Activated naive CD8-positive, alpha-beta T cell treated with anti-CD3 and anti-CD28 coated beads, Interleukin-2, amount 10 ng/mL, durations not matched to agents 7 days and 5 days (primary cell): ENCODE results near the gene TMEM214. TPM values are rescaled to one million over a fixed set of nuclear protein-coding genes. Genes with fewer than 3 reads are reported as not detected.

Experiments
- ATAC-seq: fragments of 150-1000 bp; cut with Tn5 transposase; one replicate; pipeline ENCODE4 v1.10.0; 2021; ENCODE audit warnings: low read depth, moderate library complexity
- POLR2A ChIA-PET: fragments of 350-600 bp; sonication (Branson Sonifier 250); formaldehyde crosslinking; loops from one replicate; lab custom pipeline; 2021; ENCODE audit warnings: antibody characterized with exemption; lab: Charles Lee
- DNase-seq: peaks from one replicate; pipeline ENCODE4 v3.0.0; 2021
- H3K27ac Mint-ChIP-seq: one replicate; pipeline ENCODE4 v1.8.0; 2022; ENCODE audit warnings: mild to moderate bottlenecking, mixed read lengths
- H3K27me3 Mint-ChIP-seq: one replicate; pipeline ENCODE4 v1.8.0; 2022; ENCODE audit warnings: mild to moderate bottlenecking, moderate library complexity, mixed read lengths
- H3K36me3 Mint-ChIP-seq: one replicate; pipeline ENCODE4 v1.8.0; 2021; ENCODE audit warnings: mild to moderate bottlenecking, mixed read lengths
- H3K4me1 Mint-ChIP-seq: one replicate; pipeline ENCODE4 v1.8.0; 2021; ENCODE audit warnings: mixed read lengths
- H3K4me3 Mint-ChIP-seq: one replicate; pipeline ENCODE4 v1.8.0; 2022; ENCODE audit warnings: mild to moderate bottlenecking, moderate library complexity, mixed read lengths
- H3K9me3 Mint-ChIP-seq: one replicate; pipeline ENCODE4 v1.8.0; 2021; ENCODE audit warnings: mixed read lengths
- total RNA-seq, 2 experiments: library from RNA; stranded (reverse); gene quantifications; one replicate each; pipeline ENCODE4 v1.2.3, GENCODE V29; 2021

The TMEM214 gene
- total RNA-seq, 2 experiments from 2014 or later, result 68.1 to 70.8 TPM

DNA sequence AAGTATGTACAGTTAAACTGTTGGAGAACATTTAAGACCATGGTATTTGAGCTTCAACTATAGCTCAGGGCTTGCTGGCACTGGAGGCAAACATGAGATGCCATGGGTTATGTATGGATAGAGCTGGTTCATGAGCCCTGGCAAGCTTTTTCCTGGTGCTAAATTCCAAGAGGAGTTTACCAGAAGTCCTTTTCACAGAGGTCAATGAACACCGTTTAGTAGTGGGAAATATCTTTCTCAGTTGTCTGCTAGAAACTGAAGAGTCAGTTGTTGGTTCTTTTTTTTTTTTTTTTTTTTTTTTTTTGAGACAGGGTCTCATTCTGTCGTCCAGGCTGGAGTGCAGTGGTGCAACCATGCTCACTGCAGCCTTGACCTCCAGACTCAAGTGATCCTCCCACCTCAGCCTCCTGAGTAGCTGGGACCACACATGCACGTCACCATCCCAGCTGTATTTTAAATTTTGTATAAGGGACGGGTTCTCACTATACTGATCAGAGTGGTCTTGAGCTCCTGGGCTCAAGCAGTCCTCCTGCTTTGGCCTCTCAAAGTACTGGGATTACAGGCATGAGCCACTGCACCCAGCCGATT, 55.2 kb downstream of the TMEM214 start:
- H3K36me3 Mint-ChIP-seq, result no peaks in the 10 kb centered on the region
- H3K27me3 Mint-ChIP-seq, result no peaks in the 10 kb centered on the region
- H3K27ac Mint-ChIP-seq, result peak overlapping the region; percentile 42
- H3K4me3 Mint-ChIP-seq, result peak overlapping the region; percentile 89
- ATAC-seq (no peak), DNase-seq (no peak)
- H3K4me1 Mint-ChIP-seq, result peaks cover 23% of the 10 kb centered on the region
- POLR2A ChIA-PET, result interaction anchor here (0.6 to 10.4 kb wide), 11 partner anchors 8 to 1410 kb away, joined by 3 to 113 read pairs (median 3); partner anchors contain the start of genes AGBL5, ATRAID, MPV17 and OST4
- no peaks in the 10 kb centered on the region for H3K9me3 Mint-ChIP-seq

DNA sequence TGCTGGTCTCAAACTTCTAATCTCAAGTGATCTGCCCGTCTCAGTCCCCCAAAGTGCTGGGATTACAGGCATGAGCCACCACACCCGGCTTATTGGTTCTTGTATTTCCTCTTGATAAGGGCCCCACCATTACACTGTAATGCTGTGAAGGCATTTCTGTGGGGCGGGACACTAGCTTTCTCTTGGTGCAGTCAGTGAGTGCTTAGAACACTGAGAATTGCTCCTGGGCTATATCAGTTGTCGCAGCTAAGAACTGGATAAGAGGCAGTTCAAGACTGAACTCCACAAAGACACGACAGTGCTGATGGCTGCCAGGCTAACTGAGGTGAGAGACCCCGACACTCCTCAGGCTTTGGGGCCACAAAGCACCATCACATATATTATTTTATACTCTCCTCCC, 55.9 kb downstream of the TMEM214 start:
- H3K27me3 Mint-ChIP-seq, result no peaks in the 10 kb centered on the region

DNA sequence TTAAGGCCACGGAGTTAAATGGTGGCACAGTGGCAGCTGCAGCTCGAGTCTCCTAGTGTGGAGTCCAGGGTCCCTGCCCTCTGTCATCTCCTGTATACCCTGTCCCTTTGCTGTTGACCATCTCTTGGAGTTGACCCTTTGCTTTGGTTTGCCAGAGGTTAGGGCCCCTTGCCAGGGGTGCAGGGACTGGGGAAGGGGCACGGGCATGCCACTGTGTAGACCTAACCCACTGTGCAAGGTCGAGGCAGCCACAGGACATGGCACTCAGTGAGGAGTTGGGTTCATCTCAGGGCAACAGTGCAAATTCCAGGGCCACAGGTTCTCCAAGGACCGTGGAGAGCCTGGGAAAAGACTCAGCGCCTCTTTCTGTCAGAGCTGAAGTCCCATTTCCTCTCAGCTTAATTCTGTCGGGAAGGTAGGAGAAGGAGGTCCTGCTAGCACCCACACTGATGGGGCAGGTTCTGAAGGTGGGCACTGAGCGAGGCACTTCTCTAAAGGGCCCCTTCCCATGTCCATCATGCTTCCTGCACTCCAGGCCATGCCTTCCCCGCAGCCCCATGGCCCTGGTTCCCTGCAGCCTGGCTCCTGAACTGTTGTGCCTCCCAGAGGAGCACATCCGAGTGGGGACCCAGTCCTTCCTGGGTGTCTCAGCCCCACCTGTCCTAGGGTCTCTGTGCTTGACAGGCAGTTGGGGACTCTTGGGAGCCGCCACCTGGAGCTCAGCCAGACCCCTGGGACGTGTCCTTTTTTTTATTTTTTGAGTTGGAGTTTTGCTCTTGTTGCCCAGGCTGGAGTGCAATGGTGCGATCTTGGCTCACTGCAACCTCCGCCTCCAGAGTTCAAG, 56.6 kb downstream of the TMEM214 start:
- Mint-ChIP-seq H3K36me3 (no peaks in the 10 kb centered on the region), H3K9me3 (no peaks in the 10 kb centered on the region), H3K27ac (no peak overlapping the region), H3K4me1 (peaks cover 18% of the 10 kb centered on the region), H3K4me3 (no peak overlapping the region), H3K27me3 (no peaks in the 10 kb centered on the region)
- POLR2A ChIA-PET, result interaction anchor here (0.7 to 10.4 kb wide), 8 partner anchors 16 to 502 kb away, joined by 3 to 113 read pairs (median 3); partner anchors contain the start of genes ABHD1, ATRAID, OST4 and PREB
- no peak for DNase-seq
- no peak for ATAC-seq

More for the DNA sequence above, 55.9 kb downstream of the TMEM214 start:
- no peak overlapping the region for H3K4me3 Mint-ChIP-seq
- POLR2A ChIA-PET, result interaction anchor here (0.6 to 10.4 kb wide), 8 partner anchors 16 to 1411 kb away, joined by 3 to 113 read pairs (median 3); partner anchors contain the start of genes ABHD1, AGBL5, ATRAID and OST4
- peaks cover 23% of the 10 kb centered on the region for H3K4me1 Mint-ChIP-seq
- ATAC-seq (no peak), DNase-seq (no peak)
- H3K36me3 Mint-ChIP-seq, result no peaks in the 10 kb centered on the region
- H3K27ac Mint-ChIP-seq, result no peak overlapping the region
- no peaks in the 10 kb centered on the region for H3K9me3 Mint-ChIP-seq

Other genes with a start within 250 kb of the TMEM214 start
- 10 to 100 TPM; 30.5 to 34.4 TPM for gene CENPA, start 246.9 kb upstream of the TMEM214 start, total RNA-seq
- gene DPYSL5, start 184.8 kb upstream of the TMEM214 start, total RNA-seq, result not detected
- gene MAPRE3, start 62.3 kb upstream of the TMEM214 start, total RNA-seq, result 1 to 10 TPM; 1.9 to 2.0 TPM
- gene AGBL5, start 18.7 kb downstream of the TMEM214 start, total RNA-seq, result 10 to 100 TPM; 14.9 to 18.0 TPM
- 100 to 1,000 TPM; 302 to 325 TPM for gene OST4, start 38.7 kb downstream of the TMEM214 start, total RNA-seq
- gene EMILIN1, start 45.6 kb downstream of the TMEM214 start, total RNA-seq, result 1 to 10 TPM in 1 of 2 experiments, under 1 TPM in 1; 0.91 to 1.2 TPM
- gene KHK, start 53.8 kb downstream of the TMEM214 start, total RNA-seq, result 10 to 100 TPM; 13.1 to 13.7 TPM
- gene CGREF1, start 86.2 kb downstream of the TMEM214 start, total RNA-seq, result 1 to 10 TPM; 1.6 TPM
- gene ABHD1, start 90.8 kb downstream of the TMEM214 start, total RNA-seq, result 1 to 10 TPM in 1 of 2 experiments, under 1 TPM in 1; 0.77 to 1.4 TPM
- gene PREB, start 101.7 kb downstream of the TMEM214 start, total RNA-seq, result 10 to 100 TPM; 51.7 to 53.9 TPM
- not detected for gene PRR30, start 106.4 kb downstream of the TMEM214 start, total RNA-seq
- not detected for gene TCF23, start 116.0 kb downstream of the TMEM214 start, total RNA-seq
- gene ATRAID, start 179.1 kb downstream of the TMEM214 start, total RNA-seq, result 10 to 100 TPM; 74.9 to 84.6 TPM
- gene SLC5A6, start 179.3 kb downstream of the TMEM214 start, total RNA-seq, result 10 to 100 TPM; 31.6 to 32.2 TPM
- gene CAD, start 184.4 kb downstream of the TMEM214 start, total RNA-seq, result 10 to 100 TPM; 60.1 to 60.4 TPM
- gene SLC30A3, start 230.1 kb downstream of the TMEM214 start, total RNA-seq, result under 1 TPM; 0.34 to 0.64 TPM
- gene DNAJC5G, start 242.5 kb downstream of the TMEM214 start, total RNA-seq, result not detected
- gene TRIM54, start 249.5 kb downstream of the TMEM214 start, total RNA-seq, result under 1 TPM in 1 of 2 experiments, not detected in 1; 0.19 TPM